GM21390 (cell line): ENCODE results near the gene DUSP7.

Experiments
- ATAC-seq: cut with Tn5 transposase; IDR thresholded peaks from one replicate; pipeline ENCODE4 v1.9.1; 2021; ENCODE audit not compliant: unreplicated experiment

DUSP7 gene

DNA sequence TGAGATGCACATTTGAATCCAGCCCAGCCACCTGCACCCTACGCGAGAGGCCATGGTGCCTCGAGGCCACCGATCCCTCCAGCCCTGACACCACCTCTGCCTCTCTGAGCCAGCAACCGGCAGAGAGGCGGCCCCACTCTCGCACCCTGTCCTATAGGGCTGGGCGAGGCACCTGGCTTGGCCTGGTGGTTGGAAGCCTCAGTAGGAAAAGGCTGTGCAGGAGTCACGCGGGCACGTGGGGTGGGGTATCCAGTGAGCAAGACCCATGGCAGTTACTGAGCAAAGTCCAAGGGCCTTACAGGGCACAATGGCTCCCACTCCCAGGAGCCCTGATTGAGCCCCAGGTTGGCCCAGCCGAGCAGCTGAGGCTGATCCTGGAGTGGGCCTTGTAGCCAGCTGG is 12.4 kb upstream of the DUSP7 start:
- no peak for ATAC-seq

DNA sequence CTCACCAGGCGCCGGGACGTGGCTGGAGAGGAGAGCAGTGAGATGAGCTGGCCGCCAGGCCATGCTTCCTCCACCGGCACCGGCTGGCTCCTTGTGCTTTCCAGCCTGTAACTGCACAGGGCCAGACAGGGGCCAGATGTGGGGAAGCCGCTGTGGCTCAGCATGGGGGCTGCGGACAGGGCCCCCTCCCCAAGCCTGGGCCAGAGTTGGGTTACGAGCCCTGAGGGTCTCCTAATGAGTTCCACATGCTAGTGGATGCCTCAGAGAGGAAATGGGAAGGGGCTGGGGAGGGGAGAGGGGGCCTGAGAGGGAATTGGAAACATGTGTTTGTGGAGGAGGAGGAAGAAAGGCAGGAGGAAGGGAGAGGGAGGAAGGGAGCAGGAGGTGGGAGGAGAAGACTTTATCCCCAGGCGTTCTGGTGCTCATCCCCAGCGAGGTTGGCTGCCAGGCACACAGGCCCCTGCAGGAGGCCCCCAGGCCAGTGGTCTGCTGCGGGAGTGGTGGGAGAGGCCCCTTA is 11.7 kb upstream of the DUSP7 start:
- ATAC-seq: no peak

- ATAC-seq: no peak
These were observed 11.2 kb upstream of the DUSP7 start for GRCh38 chr3:52067526-52067925.

DNA sequence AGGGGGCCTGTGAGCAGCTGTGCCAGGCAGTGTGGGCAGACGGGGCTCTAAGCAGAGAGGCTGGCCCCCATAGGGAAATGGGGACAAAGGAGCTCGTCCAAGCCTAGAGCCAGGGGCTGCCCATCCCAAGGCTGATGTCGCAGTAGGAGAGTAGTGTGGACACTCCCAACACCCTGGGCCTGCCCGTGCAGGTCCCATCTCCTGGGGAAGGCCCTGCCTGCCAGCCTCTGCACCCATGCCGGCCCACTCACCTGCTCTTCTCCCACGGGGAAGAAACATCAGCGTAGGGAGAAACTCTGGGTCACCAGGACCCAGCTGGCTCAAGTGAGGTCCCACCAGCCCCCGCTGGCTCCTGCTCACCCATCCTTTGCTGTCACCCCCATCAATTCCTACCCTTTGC is 10.7 kb upstream of the DUSP7 start:
- ATAC-seq: no peak

GRCh38 chr3:52065264-52065756 is 8.9 kb upstream of the DUSP7 start:
- no peak for ATAC-seq

DNA sequence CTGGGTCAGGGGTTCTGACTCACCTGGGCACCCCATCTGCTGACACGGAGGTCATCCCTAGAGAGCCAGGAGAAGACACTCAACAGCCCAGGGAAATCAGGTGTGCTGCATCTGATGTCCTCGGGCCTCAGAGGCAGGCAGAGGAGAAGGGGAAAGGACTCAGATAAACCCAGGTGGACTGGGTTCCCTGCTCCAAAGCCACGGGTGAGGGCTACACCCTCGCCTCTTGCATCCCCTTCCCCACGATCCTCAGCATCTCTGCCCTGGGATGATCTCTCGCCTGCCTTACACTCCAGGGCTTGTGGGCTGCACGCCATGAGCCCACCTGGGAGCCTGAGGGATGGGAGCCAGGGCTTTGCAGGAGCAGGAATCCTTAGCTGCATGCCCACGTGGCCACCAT is 8.2 kb upstream of the DUSP7 start:
- ATAC-seq: no peak

GRCh38 chr3:52063026-52063723 is 6.8 kb upstream of the DUSP7 start:
- no peak for ATAC-seq

DNA sequence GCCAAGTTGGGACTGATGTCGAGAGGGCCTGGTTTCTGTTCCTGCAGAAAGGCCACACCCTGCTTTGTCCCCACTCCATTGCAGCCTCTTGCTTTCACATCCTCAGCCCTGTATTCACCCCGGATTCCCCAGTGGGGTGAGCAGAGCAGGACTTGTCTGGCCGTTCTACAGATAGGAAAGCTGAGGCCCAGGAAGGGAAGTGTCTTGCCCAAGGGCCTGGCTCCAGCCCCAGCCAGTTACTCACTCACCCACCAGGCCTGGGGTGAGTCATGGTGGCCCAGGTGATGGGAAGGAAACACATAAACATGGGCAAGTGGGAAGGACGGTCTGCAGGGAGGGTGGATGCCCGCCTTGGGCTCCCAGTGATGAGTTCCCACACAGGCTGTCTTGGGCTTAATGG is 6.1 kb upstream of the DUSP7 start:
- ATAC-seq: no peak

GRCh38 chr3:52061121-52061910 is 4.9 kb upstream of the DUSP7 start:
- ATAC-seq: no peak

DNA sequence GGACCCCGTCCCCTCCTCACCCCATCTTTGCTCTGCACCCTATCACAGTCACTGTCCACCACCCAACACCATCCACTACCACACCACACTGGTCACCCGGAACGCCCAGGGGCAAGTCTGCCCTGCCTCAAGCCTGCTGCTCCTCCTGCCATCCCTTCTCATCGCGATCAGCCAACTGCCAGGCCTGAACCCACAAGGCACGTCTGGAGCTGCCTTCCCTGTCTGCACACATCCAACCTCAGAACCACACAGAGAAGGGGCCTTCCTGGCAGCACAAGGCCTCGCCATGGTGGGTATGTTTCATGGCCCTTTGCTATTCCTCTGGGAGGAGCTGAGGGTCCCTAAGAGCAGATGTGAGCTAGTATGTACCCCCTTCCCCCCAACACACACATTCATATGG is 3.4 kb upstream of the DUSP7 start:
- ATAC-seq: no peak

DNA sequence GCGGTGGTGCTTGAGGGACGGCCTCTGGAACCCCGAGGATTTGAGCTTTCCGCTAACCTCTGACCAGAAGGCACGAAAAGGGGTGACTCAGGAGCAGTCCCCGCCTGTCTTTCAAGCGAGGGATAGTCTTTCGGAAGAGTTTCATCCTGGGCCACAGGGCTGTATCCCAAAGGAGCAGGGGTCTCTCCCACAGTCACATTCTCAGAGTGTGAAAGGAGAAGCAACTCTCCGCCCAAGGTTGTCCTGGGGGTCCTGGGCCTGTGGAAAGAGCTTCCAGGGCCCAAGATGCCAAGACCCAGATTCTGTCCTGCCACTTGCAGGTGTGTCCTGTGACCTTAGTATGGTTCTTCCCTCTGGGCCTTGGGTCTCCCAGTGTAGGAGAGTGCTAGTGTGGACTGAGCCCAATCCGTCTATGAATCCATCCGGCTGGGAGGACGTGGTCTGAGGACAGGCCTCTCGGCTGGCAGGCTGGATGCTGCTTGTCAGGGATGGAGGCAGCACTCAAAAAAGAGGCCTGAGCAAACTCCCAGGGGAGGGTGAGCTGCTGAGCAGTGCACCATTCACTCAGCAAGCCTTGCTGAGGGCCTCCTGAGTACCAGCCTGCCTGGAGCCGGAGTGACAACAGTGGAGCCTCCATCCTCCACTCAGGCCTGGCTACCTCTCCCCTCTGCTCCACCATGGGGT is 1.6 kb upstream of the DUSP7 start:
- no peak for ATAC-seq

DNA sequence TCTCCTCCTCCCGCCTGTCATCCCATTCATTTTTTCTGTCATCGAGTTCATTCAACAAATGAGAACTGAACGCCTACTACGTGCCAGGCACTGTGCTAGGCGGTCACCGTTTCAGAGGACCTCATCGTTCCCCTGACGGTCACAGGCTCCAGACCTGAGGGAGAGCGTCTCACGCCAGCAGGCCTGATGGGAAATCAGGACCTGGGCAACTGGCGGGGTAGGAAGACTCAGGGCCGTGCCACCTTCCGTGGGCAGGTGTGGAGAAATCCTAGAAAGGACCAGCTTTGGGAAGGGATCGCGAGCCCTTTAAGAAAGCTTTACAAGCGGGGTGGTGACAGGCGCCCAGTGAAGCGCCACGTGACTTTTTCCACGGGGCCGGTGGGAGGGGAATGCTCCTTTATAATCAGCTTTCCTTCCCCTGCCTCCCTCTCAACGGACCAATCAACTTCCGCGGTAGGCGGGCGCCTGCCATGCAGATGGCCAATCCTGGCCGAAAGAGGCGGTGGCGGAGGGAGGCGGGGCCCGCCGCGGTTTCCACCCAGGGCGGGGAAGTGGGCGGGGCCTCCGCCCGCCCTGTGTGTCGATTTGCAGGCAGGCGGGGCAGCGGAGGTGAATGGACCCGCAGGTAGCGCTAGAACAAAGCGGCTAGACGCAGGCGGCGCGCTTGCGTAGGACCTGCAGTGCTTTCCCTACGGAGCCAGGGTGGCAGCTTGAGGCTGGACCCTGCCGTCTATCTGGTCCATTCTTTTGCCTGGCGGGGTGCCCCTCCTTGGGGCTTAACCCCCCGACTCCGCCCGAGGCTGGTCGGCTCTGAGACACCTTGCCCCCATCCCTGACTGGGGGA is 819 bp upstream of the DUSP7 start:
- ATAC-seq: peak; percentile 70

DNA sequence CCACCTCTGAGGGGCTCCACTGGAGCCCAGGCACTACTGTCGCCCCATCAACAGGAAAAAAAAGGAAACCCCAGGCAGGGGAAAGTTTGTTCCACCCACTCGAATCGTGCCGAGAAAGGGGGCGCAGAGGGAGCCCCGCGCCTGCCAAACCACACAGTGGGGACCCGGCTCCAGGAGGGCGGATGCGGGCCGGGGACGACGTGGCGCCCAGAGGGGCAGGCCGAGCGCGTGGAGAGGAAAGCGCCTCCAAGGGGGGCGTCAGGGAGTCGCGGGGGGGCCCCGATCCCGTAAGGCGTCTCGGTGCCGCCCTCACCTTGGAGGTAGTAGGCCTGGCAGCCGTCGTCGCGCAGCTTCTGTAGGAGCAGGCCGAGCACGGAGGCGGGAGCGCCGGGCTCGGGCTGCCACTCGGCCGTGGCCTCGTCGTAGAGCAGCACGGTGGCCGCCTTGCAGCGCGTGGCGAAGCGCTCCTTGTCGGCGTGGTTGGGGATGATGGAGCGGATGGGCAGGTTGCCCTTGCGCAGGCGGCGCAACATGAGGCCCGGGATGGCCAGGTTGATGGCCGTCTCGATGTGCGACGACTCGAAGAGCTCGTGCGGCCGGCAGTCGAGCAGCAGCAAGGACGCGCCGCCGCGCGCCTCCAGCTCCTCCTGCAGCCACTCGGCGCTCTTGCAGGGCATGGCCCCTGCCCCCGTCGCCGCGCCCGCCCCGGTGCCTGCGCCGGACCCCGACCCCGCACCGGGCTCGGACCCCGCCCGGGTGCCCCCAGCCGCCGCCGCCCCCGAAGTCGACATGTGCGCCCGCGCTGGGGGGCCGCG is 627 bp downstream of the DUSP7 start:
- peak; percentile 11 for ATAC-seq

- ATAC-seq: no peak
These were observed 1.5 kb downstream of the DUSP7 start for GRCh38 chr3:52054661-52055511.

GRCh38 chr3:52053307-52054304 is 2.8 kb downstream of the DUSP7 start:
- no peak for ATAC-seq

- ATAC-seq: no peak
These were observed 3.5 kb downstream of the DUSP7 start for GRCh38 chr3:52052831-52053306.

GRCh38 chr3:52051444-52051843 is 4.9 kb downstream of the DUSP7 start:
- ATAC-seq: no peak

DNA sequence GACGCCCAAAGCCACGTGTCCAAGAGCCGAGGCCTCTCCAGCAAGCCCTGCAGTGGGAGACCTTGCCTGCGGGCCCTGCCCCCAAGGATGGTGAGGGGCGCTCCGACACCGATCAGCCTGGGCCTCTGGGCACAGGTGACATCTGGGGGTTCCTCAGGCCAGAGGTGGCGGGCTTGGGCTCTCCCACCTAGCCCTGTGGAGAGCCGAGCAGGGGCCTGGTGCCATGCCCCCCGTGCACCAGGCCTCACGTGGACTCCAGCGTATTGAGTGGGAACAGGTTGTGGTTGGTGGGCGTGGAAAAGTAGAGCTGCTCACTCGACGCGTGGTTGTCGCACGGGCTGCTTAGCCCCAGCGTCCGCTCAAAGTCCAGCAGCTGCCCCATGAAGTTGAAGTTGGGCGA is 5.8 kb downstream of the DUSP7 start:
- ATAC-seq: no peak
